ENCODE data around the gene PDLIM7. TPM values are rescaled to one million over a fixed set of nuclear protein-coding genes. Genes with fewer than 3 reads are reported as not detected.
A peak's percentile ranks its signal among the peaks of the same experiment; 100 is the strongest.
"Not testable (repeated sequence)": the region's sequence is repeated elsewhere in the genome, so short reads cannot be mapped to it uniquely, and the experiment has no call there.

PDLIM7 gene
- total RNA-seq, 2 experiments from 2014 or later = 50.2 to 56.6 TPM

DNA sequence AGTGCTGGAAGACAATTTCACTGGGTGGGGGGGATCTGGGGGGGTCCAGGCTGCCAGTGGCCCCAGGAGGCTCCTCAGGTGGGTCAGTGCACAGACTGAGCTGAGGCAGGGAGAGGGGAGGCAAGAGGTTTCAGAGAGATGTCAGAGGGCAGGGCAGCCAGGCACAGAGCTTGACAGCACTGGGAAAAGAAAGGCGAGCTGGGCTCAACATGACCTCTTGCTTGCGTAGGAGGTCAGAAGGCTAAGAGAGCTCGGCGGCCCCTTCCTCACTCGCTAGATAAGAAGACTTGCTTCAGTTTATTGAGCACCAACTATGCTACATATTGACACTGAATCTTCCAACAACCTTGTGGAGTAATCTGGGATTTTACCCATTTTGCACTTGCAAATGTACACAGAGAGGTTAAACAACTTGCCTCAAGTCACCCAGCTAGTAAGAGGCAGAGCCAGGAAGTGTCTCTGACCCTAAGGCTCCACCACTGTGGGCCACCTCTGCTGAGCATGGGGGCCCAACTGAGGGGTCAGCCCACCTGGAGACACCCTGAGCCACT, 3.5 kb downstream of the PDLIM7 start:
- Mint-ChIP-seq H3K36me3 (peaks cover 9% of the 10 kb centered on the region), H3K4me1 (ENCODE audit: low read depth) (peaks cover 24% of the 10 kb centered on the region), H3K27ac (peak overlapping the region; percentile 79), H3K9me3 (no peaks in the 10 kb centered on the region), H3K4me3 (no peak overlapping the region), H3K27me3 (peaks cover 7% of the 10 kb centered on the region)
- ChIA-PET CTCF (interaction anchor here (0.6 to 3.8 kb wide), 7 partner anchors 23 to 184 kb away, joined by 3 to 26 read pairs (median 8); partner anchors contain the start of gene DDX41), POLR2A (interaction anchor here (1.1 kb wide), 1 partner anchor 39 kb away, joined by 3 read pairs; no protein-coding TSS in a partner anchor)
- no peak for DNase-seq
- intact Hi-C loops (cut with micrococcal nuclease) = no loop called here

- Mint-ChIP-seq H3K9me3 (no peaks in the 10 kb centered on the region), H3K36me3 (peaks cover 12% of the 10 kb centered on the region), H3K27me3 (no peaks in the 10 kb centered on the region), H3K27ac (no peak overlapping the region), H3K4me3 (no peak overlapping the region), H3K4me1 (ENCODE audit: low read depth) (peaks cover 17% of the 10 kb centered on the region)
- CTCF ChIA-PET = interaction anchor here (0.6 to 3.8 kb wide), 9 partner anchors 10 to 1284 kb away, joined by 3 to 26 read pairs (median 3); partner anchors contain the start of gene DDX41
- no peak for DNase-seq
- intact Hi-C loops (cut with micrococcal nuclease) = no loop called here
- POLR2A ChIA-PET = no interaction called here
Measured at GRCh38 chr5:177492841-177493240, 4.6 kb downstream of the PDLIM7 start.

- peaks cover 14% of the 10 kb centered on the region for H3K36me3 Mint-ChIP-seq
- intact Hi-C loops (cut with micrococcal nuclease) = no loop called here
- ChIA-PET CTCF (interaction anchor here (0.6 to 3.8 kb wide), 8 partner anchors 9 to 1284 kb away, joined by 3 to 26 read pairs (median 3); partner anchors contain the start of gene DDX41), POLR2A (no interaction called here)
- no peak for DNase-seq
- no peaks in the 10 kb centered on the region for H3K27me3 Mint-ChIP-seq
- no peak overlapping the region for H3K27ac Mint-ChIP-seq
- H3K4me3 Mint-ChIP-seq = no peak overlapping the region
- H3K4me1 Mint-ChIP-seq (ENCODE audit: low read depth) = peaks cover 15% of the 10 kb centered on the region
- H3K9me3 Mint-ChIP-seq = no peaks in the 10 kb centered on the region
Measured at GRCh38 chr5:177491983-177492746, 5.2 kb downstream of the PDLIM7 start.

DNA sequence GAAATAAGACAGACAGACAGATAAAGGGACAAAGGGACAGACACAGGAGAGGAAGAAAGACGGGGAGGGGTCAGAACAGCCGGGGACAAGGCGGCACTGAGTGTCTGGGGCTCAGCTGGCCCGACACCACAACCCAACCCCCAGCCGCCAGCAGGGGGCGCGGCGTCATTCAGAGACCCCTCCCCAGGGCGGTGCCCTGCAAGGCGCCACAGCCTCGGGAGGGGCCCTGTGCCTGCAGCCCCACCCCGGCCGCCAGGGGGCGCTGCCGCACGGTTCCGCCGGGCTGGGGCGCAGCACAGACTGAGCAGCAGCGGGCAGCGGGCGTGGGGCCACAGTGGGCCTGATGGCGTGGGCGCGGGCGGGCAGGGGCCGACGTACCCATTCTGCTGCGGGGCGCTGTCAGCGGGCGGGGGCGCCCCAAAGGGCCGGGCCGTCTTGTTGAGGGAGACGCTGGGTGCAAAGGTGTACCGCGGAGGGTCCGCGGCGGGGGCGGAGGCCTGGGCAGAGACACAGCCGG, 5.9 kb downstream of the PDLIM7 start:
- no peaks in the 10 kb centered on the region for H3K9me3 Mint-ChIP-seq
- H3K4me1 Mint-ChIP-seq (ENCODE audit: low read depth) = peaks cover 15% of the 10 kb centered on the region
- ChIA-PET CTCF (interaction anchor here (1.0 kb wide), 1 partner anchor 9 kb away, joined by 5 read pairs; no protein-coding TSS in a partner anchor), POLR2A (no interaction called here)
- intact Hi-C loops (cut with micrococcal nuclease) = no loop called here
- H3K4me3 Mint-ChIP-seq = no peak overlapping the region
- DNase-seq = peak; percentile 46
- H3K36me3 Mint-ChIP-seq = peaks cover 15% of the 10 kb centered on the region
- H3K27me3 Mint-ChIP-seq = no peaks in the 10 kb centered on the region
- no peak overlapping the region for H3K27ac Mint-ChIP-seq

GRCh38 chr5:177490992-177491391, 6.4 kb downstream of the PDLIM7 start:
- no peaks in the 10 kb centered on the region for H3K9me3 Mint-ChIP-seq
- no peak overlapping the region for H3K27ac Mint-ChIP-seq
- no peaks in the 10 kb centered on the region for H3K27me3 Mint-ChIP-seq
- ChIA-PET POLR2A (no interaction called here), CTCF (no interaction called here)
- no peak overlapping the region for H3K4me3 Mint-ChIP-seq
- intact Hi-C loops (cut with micrococcal nuclease) = no loop called here
- DNase-seq = no peak
- peaks cover 15% of the 10 kb centered on the region for H3K4me1 Mint-ChIP-seq (ENCODE audit: low read depth)
- H3K36me3 Mint-ChIP-seq = peaks cover 15% of the 10 kb centered on the region

- Mint-ChIP-seq H3K4me1 (ENCODE audit: low read depth) (peaks cover 15% of the 10 kb centered on the region), H3K9me3 (no peaks in the 10 kb centered on the region), H3K27me3 (no peaks in the 10 kb centered on the region), H3K4me3 (no peak overlapping the region), H3K27ac (no peak overlapping the region), H3K36me3 (peaks cover 15% of the 10 kb centered on the region)
- POLR2A ChIA-PET = no interaction called here
- DNase-seq = no peak
- intact Hi-C loops (cut with micrococcal nuclease) = no loop called here
- CTCF ChIA-PET = no interaction called here
Measured at GRCh38 chr5:177490311-177490991, 7.0 kb downstream of the PDLIM7 start.

GRCh38 chr5:177489119-177489716, 8.2 kb downstream of the PDLIM7 start:
- CTCF ChIA-PET = no interaction called here
- no peak overlapping the region for H3K4me3 Mint-ChIP-seq
- H3K9me3 Mint-ChIP-seq = no peaks in the 10 kb centered on the region
- DNase-seq = no peak
- intact Hi-C loops (cut with micrococcal nuclease) = no loop called here
- no peak overlapping the region for H3K27ac Mint-ChIP-seq
- peaks cover 6% of the 10 kb centered on the region for H3K4me1 Mint-ChIP-seq (ENCODE audit: low read depth)
- no peaks in the 10 kb centered on the region for H3K27me3 Mint-ChIP-seq
- H3K36me3 Mint-ChIP-seq = peaks cover 15% of the 10 kb centered on the region
- POLR2A ChIA-PET = no interaction called here

GRCh38 chr5:177487975-177488374, 9.4 kb downstream of the PDLIM7 start:
- POLR2A ChIA-PET = no interaction called here
- Mint-ChIP-seq H3K9me3 (no peaks in the 10 kb centered on the region), H3K4me1 (ENCODE audit: low read depth) (no peaks in the 10 kb centered on the region), H3K4me3 (no peak overlapping the region), H3K36me3 (peaks cover 15% of the 10 kb centered on the region), H3K27ac (no peak overlapping the region), H3K27me3 (no peaks in the 10 kb centered on the region)
- DNase-seq = no peak
- CTCF ChIA-PET = interaction anchor here (0.7 to 1.9 kb wide), 2 partner anchors 13 to 55 kb away, joined by 3 to 6 read pairs; no protein-coding TSS in a partner anchor
- intact Hi-C loops (cut with micrococcal nuclease) = no loop called here

GRCh38 chr5:177487144-177487543, 10.3 kb downstream of the PDLIM7 start:
- CTCF ChIA-PET = interaction anchor here (1.9 kb wide), 1 partner anchor 14 kb away, joined by 6 read pairs; no protein-coding TSS in a partner anchor
- intact Hi-C loops (cut with micrococcal nuclease) = no loop called here
- Mint-ChIP-seq H3K4me1 (ENCODE audit: low read depth) (no peaks in the 10 kb centered on the region), H3K36me3 (peaks cover 15% of the 10 kb centered on the region), H3K9me3 (no peaks in the 10 kb centered on the region), H3K27ac (no peak overlapping the region), H3K4me3 (no peak overlapping the region), H3K27me3 (no peaks in the 10 kb centered on the region)
- POLR2A ChIA-PET = no interaction called here
- no peak for DNase-seq

DNA sequence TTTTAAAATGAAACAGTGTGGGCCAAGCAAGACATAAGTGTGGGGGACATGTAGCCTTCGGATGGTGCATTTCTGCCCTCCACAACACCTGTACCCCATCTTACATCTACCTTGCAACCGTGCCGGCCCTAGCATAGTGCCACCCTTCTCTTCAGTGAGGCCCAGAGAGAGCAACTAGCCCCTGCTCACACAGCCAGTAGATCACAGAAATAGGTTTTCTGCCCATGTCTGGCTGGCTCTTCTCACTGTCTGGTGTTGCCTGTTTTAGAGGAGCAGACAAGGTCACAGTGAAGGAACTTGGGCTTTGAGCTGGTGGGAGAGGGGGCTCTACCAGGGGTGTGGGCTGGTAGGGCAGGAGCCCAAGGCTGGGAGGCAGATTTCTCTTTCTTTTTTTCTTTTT, 11.1 kb downstream of the PDLIM7 start:
- H3K27me3 Mint-ChIP-seq = no peaks in the 10 kb centered on the region
- CTCF ChIA-PET = interaction anchor here (1.9 kb wide), 1 partner anchor 15 kb away, joined by 6 read pairs; no protein-coding TSS in a partner anchor
- H3K4me3 Mint-ChIP-seq = no peak overlapping the region
- no peaks in the 10 kb centered on the region for H3K4me1 Mint-ChIP-seq (ENCODE audit: low read depth)
- peaks cover 14% of the 10 kb centered on the region for H3K36me3 Mint-ChIP-seq
- intact Hi-C loops (cut with micrococcal nuclease) = no loop called here
- H3K27ac Mint-ChIP-seq = no peak overlapping the region
- POLR2A ChIA-PET = no interaction called here
- no peaks in the 10 kb centered on the region for H3K9me3 Mint-ChIP-seq
- DNase-seq = no peak

DNA sequence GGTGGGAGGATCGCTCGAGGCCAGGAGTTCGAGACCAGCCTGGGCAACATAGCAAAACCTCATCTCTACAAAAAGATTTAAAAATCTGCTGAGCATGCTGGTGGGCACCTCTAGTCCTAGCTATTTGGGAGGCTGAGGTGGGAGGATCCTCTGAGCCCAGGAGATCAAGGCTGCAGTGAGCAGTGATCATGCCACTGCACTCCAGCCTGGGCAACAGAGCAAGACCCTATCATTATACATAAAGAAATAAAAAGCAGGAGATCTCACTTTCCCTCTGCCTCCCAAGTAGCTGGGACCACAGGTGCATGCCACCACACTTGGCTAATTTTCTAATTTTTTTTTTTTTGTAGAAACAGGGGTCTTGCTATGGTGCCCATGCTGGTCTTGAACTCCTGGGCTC, 11.7 kb downstream of the PDLIM7 start:
- H3K36me3 Mint-ChIP-seq = peaks cover 12% of the 10 kb centered on the region
- CTCF ChIA-PET = interaction anchor here (1.1 kb wide), 1 partner anchor 15 kb away, joined by 5 read pairs; no protein-coding TSS in a partner anchor
- DNase-seq; H3K27me3 Mint-ChIP-seq; H3K4me3 Mint-ChIP-seq; intact Hi-C loops (cut with micrococcal nuclease); H3K9me3 Mint-ChIP-seq; H3K4me1 Mint-ChIP-seq (ENCODE audit: low read depth); POLR2A ChIA-PET; H3K27ac Mint-ChIP-seq: not testable (repeated sequence)

Data from activated CD4-positive, alpha-beta memory T cell treated with anti-CD3 and anti-CD28 coated beads for 36 hours (primary cell).